GM18519 (cell line): ENCODE data around the gene SLC16A3.

Source experiments
- ATAC-seq: cut with Tn5 transposase; IDR thresholded peaks from one replicate; pipeline ENCODE4 v1.9.1; 2021; ENCODE audit warnings: mild to moderate bottlenecking, moderate library complexity; ENCODE audit not compliant: unreplicated experiment, low FRiP score

The SLC16A3 gene

DNA sequence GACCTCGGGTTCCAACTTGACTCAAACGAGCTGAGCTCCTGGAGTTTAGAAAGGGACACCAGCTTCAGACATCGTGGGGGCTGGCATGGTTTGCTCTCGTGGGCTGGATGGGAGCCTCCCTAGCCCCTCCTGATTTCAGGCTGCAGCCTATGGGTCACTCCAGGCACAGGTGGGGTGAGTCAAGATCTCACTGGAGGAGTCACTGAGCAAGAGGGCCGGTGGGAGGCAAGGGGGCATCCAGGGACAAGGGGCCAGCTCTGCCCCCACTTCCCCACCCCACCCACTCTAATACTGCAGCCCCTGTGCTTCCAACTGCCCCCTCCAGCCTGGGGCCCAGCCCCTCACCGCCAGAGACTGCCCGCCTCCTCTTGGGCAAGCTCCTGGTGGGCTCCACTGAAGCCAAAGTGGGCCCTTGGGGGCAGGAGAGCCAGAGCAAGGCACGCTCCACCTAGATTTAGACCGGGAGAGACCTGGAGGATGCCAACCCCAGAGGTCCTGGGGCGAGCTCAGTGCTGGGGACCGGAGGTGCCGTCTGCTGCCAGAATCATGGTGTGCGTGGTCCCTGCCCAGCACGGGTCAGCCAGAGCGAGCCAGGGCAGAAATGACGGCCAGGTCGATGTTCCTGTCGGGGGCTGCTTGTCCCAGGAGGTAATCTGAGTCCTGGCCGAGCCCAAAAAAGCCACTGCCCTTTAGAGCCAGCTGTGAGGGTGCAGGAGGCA, 6.4 kb downstream of the SLC16A3 start:
- ATAC-seq, result no peak

DNA sequence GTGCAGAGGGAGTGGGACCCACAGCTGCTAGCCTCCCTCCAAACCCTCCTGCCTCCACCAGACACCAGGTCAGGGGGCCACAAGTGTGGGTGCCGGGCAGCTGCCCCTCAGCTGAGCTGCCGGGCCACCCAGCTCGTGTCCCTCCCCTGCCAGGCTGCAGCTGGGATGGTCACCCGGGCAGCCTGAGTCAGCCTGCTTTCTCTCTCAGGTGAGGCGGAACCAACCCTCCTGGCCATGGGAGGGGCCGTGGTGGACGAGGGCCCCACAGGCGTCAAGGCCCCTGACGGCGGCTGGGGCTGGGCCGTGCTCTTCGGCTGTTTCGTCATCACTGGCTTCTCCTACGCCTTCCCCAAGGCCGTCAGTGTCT, 6.9 kb downstream of the SLC16A3 start:
- no peak for ATAC-seq

DNA sequence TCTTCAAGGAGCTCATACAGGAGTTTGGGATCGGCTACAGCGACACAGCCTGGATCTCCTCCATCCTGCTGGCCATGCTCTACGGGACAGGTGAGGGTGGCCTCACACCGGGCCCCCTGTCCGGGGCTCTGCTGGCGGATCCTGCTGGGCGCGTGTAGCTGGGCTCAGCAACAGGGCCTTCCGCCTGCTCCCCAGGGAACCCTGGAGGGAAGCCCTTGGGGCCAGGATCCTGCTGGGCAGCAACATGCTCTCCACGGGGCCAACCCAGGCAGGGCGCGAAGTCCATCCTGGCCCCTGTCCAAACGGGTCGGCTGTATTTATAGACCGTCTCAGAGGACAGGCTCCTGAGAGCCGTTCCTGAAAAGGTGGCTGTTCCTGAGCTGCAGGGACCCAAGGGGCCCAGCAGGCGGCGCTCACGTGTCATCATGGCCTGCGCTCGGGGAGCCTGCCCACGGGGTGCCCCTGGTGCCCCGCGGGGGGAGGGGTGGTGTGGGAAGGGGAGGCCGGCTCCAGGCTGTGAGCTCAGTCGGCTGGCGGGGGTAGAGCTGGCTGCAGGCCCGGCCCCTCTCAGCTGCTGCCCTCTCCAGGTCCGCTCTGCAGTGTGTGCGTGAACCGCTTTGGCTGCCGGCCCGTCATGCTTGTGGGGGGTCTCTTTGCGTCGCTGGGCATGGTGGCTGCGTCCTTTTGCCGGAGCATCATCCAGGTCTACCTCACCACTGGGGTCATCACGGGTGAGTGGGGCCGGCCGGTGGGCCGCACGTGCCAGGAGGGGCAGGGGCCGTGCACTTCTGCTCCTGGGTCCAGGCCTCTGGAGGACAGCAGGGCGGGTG, 7.5 kb downstream of the SLC16A3 start:
- ATAC-seq, result no peak

DNA sequence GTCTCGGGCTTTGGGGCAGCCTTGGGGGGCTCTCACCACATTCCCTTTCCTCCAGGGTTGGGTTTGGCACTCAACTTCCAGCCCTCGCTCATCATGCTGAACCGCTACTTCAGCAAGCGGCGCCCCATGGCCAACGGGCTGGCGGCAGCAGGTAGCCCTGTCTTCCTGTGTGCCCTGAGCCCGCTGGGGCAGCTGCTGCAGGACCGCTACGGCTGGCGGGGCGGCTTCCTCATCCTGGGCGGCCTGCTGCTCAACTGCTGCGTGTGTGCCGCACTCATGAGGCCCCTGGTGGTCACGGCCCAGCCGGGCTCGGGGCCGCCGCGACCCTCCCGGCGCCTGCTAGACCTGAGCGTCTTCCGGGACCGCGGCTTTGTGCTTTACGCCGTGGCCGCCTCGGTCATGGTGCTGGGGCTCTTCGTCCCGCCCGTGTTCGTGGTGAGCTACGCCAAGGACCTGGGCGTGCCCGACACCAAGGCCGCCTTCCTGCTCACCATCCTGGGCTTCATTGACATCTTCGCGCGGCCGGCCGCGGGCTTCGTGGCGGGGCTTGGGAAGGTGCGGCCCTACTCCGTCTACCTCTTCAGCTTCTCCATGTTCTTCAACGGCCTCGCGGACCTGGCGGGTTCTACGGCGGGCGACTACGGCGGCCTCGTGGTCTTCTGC, 8.4 kb downstream of the SLC16A3 start:
- no peak for ATAC-seq

DNA sequence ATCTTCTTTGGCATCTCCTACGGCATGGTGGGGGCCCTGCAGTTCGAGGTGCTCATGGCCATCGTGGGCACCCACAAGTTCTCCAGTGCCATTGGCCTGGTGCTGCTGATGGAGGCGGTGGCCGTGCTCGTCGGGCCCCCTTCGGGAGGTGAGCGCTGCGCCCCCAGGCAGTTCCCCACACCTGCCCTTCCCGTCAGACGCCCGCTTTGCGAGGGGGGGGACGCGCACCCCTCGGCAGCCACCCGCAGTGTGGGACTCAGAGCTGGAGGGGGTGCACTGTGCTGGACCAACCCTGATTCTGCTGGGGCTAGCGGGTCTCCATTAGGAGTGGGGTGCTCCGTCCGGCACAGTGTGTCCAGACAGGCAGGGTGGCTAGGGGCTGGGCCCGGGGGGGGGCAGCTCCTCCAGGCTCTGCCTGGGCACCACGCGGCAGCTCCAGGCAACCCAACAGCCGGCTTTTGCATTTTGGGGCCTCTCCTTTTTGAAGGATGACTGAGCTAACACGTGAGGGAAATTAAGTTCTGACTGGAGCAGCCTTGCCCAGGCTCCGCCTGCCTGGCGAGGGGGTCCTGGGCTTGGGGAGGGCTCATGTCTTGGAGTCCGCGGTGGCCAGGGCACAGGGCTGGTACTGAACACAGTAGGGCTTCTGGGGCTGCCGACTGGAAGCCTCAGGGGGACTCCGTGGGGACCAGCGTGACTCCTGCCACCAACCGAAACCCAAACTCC, 9.1 kb downstream of the SLC16A3 start:
- no peak for ATAC-seq

- ATAC-seq, result no peak
These were observed 9.8 kb downstream of the SLC16A3 start for GRCh38 chr17:82238472-82239201.

DNA sequence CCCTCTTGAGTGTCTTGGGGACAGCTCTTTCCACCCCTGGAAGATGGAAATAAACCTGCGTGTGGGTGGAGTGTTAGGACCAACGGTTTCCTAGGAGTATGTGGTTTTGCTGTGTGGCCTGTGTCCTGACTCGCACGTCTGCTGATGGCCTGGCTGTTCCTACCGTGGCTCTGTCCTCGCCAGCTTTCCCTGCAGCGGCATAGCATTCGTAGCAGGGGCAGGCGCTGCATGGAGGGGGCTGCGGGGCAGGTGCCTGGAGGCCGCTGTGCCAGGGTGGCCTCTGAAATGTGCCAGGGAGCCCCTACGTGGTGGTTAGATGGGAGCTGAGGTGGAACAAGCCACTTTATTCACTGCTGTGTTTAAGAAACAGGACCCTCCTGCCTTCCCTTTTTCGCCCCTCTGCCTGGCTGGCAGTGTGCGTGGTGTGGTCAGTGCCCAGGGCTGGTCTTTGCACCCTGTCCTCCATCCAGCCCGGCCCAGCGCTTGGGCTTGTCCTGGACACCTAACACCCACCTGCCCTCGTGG, 10.6 kb downstream of the SLC16A3 start:
- ATAC-seq, result no peak

- ATAC-seq, result no peak
These were observed 11.2 kb downstream of the SLC16A3 start for GRCh38 chr17:82239926-82240505.

DNA sequence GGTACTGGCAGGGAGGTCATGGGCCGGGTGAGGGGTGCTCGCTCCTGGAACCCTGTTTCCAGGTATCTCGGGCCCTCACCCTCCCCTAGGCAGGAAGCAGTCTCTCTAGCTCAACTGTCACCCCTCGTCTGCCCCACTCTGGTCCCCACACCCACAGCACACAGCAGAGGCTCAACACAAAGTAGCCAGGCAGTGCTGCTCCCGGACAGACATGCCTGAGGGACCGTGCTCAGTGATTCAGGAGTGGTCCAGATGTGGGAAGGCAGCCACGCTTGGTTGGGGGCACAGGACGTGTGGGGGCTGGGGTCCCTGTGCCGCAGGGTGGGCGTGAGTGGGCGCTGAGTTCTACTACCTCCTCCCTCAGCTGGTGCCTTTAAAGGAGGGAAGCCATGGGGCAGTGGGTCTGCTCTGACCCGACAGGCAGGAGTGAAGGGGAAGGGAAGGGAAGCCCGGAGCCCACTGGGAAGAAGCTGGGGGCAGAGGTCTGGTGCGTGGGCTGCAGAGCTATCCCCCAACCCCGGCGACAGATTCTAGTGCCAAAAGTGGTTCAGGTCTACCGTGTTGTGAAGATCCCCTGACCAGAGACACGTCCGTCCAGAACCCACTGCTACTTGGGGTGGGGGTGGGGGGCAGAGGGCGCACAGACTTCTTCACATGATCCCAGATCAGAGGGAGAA, 11.8 kb downstream of the SLC16A3 start:
- ATAC-seq, result no peak

DNA sequence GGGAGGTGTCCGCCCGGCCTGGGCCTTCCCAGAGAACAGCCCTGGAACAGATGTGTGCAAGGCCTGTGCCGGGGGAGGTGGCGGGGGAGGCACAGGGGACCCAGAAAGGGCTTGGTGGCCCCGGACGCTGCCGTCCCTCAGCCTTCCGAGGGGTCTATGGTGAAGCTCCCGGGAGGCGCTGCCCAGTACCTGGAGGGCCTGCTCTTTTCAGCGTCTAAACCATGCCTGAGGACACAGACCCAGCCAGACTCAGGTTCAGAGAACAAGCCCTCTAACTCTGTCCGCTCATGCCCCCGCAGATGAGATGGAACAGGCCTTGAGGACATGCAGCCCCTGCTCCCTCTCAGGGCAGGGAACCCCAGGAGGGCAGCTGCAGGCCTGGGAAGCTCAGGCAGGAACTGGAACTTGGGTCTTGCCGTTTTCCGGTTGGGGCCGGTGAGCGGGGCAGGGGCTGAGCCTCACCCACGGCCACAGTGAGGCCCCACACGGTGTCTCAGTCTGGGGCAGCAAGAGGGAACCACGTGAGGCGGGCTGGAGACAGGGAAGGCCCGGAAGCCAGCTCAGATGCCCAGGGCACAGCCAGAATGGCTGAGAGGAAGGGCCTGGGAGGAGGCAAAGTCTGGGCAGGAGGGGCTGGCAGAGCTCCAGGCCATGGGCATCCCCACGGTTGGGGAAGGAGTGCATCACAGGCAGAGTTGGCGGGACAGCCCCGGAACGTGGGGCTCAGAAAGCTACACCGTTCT, 12.5 kb downstream of the SLC16A3 start:
- no peak for ATAC-seq

- no peak for ATAC-seq
These were observed 13.3 kb downstream of the SLC16A3 start for GRCh38 chr17:82241926-82242697.

- no peak for ATAC-seq
These were observed 13.8 kb downstream of the SLC16A3 start for GRCh38 chr17:82242698-82242976.

GRCh38 chr17:82242977-82243647, 14.3 kb downstream of the SLC16A3 start:
- no peak for ATAC-seq

GRCh38 chr17:82243648-82244412, 15.0 kb downstream of the SLC16A3 start:
- ATAC-seq, result no peak

GRCh38 chr17:82244413-82245133, 15.7 kb downstream of the SLC16A3 start:
- no peak for ATAC-seq
